Measurements from ENCODE around the gene BCAT1.

- no peak for TF ChIP-seq CTCF (IDR thresholded peaks at IDR 0.05)
- no peak for TF ChIP-seq POLR2A (IDR thresholded peaks at IDR 0.05)
These were observed 4.8 kb downstream of the BCAT1 start for GRCh38 chr12:24943947-24944600.
